C4-2B (cell line): Measurements from ENCODE around the gene NEK9.

Source experiments
- H3K27ac ChIP-seq: fragments of 450-650 bp; 2 replicates; pipeline ENCODE4 v1.5.1; 2017
- CTCF ChIP-seq: fragments of 450-650 bp; conservative IDR thresholded peaks from 2 replicates; pipeline ENCODE4 v1.5.1; 2017; ENCODE audit warnings: mild to moderate bottlenecking
- ZFX ChIP-seq: fragments of 450-650 bp; IDR thresholded peaks from 2 replicates; pipeline ENCODE4 v1.6.1; 2017

Gene NEK9

GRCh38 chr14:75040507-75040906 is 86.3 kb downstream of the NEK9 start:
- TF ChIP-seq CTCF: no peak
- H3K27ac ChIP-seq: no peak overlapping the region

GRCh38 chr14:75032939-75033338 is 93.9 kb downstream of the NEK9 start:
- TF ChIP-seq CTCF (no peak), ZFX (no peak)
- H3K27ac ChIP-seq: no peak overlapping the region

DNA sequence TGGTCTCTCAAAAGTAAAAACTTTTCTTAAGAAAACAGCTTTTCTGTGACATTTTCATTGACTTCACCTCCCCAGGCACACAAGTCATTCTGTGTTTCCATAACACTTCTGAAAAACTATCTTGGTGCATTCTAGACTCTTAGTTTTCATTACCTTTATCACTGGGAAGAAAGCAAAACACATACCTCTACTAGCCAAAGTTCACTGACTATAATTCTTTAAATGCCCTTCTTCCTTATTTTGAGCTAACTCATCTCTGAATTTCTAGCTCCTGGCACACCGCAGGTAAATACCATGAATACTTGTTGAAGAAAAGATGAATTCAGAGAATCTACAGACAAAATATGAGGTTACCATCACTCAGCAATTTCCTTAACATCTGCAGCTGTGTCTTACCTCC is 96.7 kb downstream of the NEK9 start:
- TF ChIP-seq CTCF (no peak), ZFX (no peak)
- no peak overlapping the region for H3K27ac ChIP-seq
